AG04449 (cell line): ENCODE results near the gene HSF2BP.

ENCODE experiments used
- CTCF ChIA-PET: fragments of 350-600 bp; formaldehyde crosslinking; extraction: SDS; loops from one replicate; lab custom pipeline; 2021; ENCODE audit warnings: antibody characterized with exemption; lab: Yijun Ruan, JAX
- POLR2A ChIA-PET: fragments of 400-600, 350-600 bp; formaldehyde crosslinking; extraction: SDS; loops from one replicate; lab custom pipeline; 2020; ENCODE audit warnings: antibody characterized with exemption, inconsistent platforms; lab: Yijun Ruan, JAX
- DNase-seq: peaks from one replicate; pipeline ENCODE4 v3.0.0-alpha.2; 2010; ENCODE audit warnings: low read depth, low spot score
- H3K4me3 ChIP-seq: 2 replicates; pipeline ENCODE4 v1.5.1; 2011; ENCODE audit warnings: low read depth, mild to moderate bottlenecking, control low read depth, low read length
- CTCF ChIP-seq: IDR thresholded peaks from one replicate; pipeline ENCODE4 v1.5.1; 2011; ENCODE audit warnings: mild to moderate bottlenecking, moderate library complexity, low read length, control low read depth, inconsistent platforms; ENCODE audit not compliant: insufficient read depth; ENCODE audit errors: missing control alignments

Gene HSF2BP

GRCh38 chr21:43645976-43646375 is 13.3 kb downstream of the HSF2BP start:
- no peak for TF ChIP-seq CTCF
- DNase-seq = no peak
- CTCF ChIA-PET = interaction anchor here (0.6 to 2.6 kb wide), 27 partner anchors 11 to 454 kb away, joined by 3 to 27 read pairs (median 5); partner anchors contain the start of gene HSF2BP
- POLR2A ChIA-PET = interaction anchor here (0.5 to 0.7 kb wide), 2 partner anchors 36 to 45 kb away, joined by 3 read pairs; no protein-coding TSS in a partner anchor
- H3K4me3 ChIP-seq = no peak overlapping the region

GRCh38 chr21:43645136-43645891 is 14.0 kb downstream of the HSF2BP start:
- DNase-seq = peak; percentile 45
- H3K4me3 ChIP-seq = no peak overlapping the region
- peak; percentile 58 for TF ChIP-seq CTCF
- ChIA-PET CTCF (interaction anchor here (0.6 to 2.6 kb wide), 28 partner anchors 11 to 453 kb away, joined by 3 to 27 read pairs (median 5); partner anchors contain the start of gene HSF2BP), POLR2A (interaction anchor here (0.5 to 1.6 kb wide), 4 partner anchors 35 to 312 kb away, joined by 3 to 4 read pairs (median 3); no protein-coding TSS in a partner anchor)

- TF ChIP-seq CTCF = no peak
- no peak overlapping the region for H3K4me3 ChIP-seq
- POLR2A ChIA-PET = interaction anchor here (0.7 to 1.6 kb wide), 2 partner anchors 46 to 311 kb away, joined by 3 to 4 read pairs; no protein-coding TSS in a partner anchor
- no peak for DNase-seq
- CTCF ChIA-PET = interaction anchor here (1.0 to 2.6 kb wide), 13 partner anchors 10 to 453 kb away, joined by 3 to 27 read pairs (median 7); no protein-coding TSS in a partner anchor
These were observed 14.7 kb downstream of the HSF2BP start for GRCh38 chr21:43644609-43645008.

- ChIA-PET POLR2A (interaction anchor here (1.6 kb wide), 1 partner anchor 45 kb away, joined by 4 read pairs; no protein-coding TSS in a partner anchor), CTCF (interaction anchor here (1.0 to 2.6 kb wide), 3 partner anchors 9 to 33 kb away, joined by 3 to 27 read pairs (median 10); no protein-coding TSS in a partner anchor)
- no peak overlapping the region for H3K4me3 ChIP-seq
- DNase-seq = no peak
- no peak for TF ChIP-seq CTCF
These were observed 15.2 kb downstream of the HSF2BP start for GRCh38 chr21:43644071-43644470.

GRCh38 chr21:43643193-43643592 is 16.1 kb downstream of the HSF2BP start:
- no peak for TF ChIP-seq CTCF
- no peak for DNase-seq
- CTCF ChIA-PET = no interaction called here
- POLR2A ChIA-PET = no interaction called here
- no peak overlapping the region for H3K4me3 ChIP-seq

GRCh38 chr21:43640400-43640799 is 18.9 kb downstream of the HSF2BP start:
- CTCF ChIA-PET = no interaction called here

More at GRCh38 chr21:43640400-43640799, 18.9 kb downstream of the HSF2BP start:
- no peak for DNase-seq
- no peak for TF ChIP-seq CTCF
- no peak overlapping the region for H3K4me3 ChIP-seq
- POLR2A ChIA-PET = interaction anchor here (1.2 kb wide), 1 partner anchor 40 kb away, joined by 3 read pairs; no protein-coding TSS in a partner anchor
